Fibroblast of peridontal ligament (primary cell): ENCODE measurements around the gene CIITA.
"Not testable (repeated sequence)": the region's sequence is repeated elsewhere in the genome, so short reads cannot be mapped to it uniquely, and the experiment has no call there.

ENCODE experiments used
- DNase-seq: peaks from one replicate; pipeline ENCODE4 v3.0.0-alpha.2; 2010; ENCODE audit errors: extremely low read depth

Gene CIITA

GRCh38 chr16:10918294-10919002, 41.4 kb downstream of the CIITA start:
- DNase-seq: peak; percentile 99

DNA sequence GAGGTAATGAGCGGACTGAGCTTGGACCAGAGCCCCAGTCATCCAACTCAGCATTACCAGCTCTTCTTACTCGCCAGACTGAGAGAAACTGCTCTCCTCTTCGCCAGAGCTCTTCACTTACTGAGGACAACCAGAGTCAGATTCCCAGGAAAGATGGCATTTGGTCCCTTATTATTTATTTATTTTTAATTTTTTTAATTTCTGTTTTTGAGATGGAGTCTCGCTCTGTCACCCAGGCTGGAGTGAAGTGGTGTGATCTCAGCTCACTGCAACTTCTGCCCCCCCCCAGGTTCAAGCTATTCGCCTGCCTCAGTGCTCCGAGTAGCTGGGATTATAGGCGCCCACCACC, 42.0 kb downstream of the CIITA start:
- DNase-seq: no peak

- DNase-seq: no peak
Measured at GRCh38 chr16:10920726-10921427, 43.9 kb downstream of the CIITA start.

DNA sequence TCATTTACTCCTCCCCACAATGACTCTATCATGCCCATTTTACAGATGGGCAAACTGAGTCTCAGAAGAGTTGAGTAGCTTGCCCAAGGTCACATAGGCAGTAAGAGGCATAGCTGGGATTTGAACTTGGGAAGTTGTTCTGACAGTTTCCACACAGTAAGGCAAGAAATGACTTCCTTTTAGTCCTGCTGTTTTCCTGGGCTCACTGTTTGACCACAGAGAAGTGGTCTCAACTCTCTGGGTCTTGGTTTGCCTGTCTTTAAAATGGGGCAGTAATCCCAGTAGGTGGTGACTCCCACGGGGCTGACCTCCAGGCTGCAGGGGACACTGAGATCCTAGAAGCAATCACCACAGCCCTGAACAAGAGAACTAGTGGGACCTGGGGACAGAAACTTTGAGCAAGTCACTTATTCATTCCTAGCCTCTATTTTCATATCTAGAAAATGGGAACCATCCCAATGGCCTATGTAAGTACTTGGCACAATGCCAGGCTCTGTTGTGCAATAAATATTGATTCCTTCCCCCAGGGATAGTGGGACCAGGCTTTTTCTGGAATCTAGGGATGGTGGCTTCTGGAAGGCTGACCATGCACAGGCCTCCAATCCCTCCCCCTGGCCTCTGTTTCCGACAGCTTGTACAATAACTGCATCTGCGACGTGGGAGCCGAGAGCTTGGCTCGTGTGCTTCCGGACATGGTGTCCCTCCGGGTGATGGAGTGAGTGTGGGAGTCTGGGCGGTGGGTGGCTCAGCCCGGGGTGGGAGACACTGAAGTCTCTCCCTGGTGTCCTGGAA, 44.7 kb downstream of the CIITA start:
- no peak for DNase-seq

GRCh38 chr16:10922328-10923145, 45.5 kb downstream of the CIITA start:
- DNase-seq: no peak

DNA sequence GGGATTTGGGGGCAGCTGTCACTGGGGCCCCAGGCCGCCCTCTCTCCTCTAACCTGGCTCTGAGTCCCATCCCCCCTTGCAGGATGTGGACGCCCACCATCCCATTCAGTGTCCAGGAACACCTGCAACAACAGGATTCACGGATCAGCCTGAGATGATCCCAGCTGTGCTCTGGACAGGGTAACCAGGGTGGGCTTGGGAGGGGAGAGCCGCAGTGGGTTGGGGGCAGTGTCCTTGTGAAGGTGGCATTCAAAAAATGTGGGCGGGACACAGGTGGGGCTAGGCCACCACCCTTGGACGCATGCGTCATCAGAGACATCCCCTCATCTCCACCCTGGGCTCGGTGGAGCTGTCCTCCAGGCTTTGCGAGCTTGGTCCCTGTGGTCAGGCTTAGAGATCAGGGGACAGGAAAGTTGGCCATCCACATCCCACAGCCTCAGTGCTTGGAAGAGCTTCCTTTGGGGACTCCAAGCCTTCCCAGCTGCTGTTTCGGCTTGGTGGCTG, 46.2 kb downstream of the CIITA start:
- DNase-seq: no peak

DNA sequence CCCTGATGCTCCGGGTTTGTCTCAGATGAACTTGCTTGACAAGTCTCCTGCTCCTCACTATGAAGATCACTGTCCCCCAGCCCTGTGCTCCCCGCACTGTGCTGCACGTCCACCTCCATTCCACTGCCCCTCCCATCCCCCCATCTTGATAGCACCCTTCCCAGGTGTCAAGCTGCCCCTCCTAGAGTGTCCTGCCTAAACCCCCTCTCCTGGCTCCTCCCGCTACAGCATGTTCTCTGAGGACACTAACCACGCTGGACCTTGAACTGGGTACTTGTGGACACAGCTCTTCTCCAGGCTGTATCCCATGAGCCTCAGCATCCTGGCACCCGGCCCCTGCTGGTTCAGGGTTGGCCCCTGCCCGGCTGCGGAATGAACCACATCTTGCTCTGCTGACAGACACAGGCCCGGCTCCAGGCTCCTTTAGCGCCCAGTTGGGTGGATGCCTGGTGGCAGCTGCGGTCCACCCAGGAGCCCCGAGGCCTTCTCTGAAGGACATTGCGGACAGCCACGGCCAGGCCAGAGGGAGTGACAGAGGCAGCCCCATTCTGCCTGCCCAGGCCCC, 46.7 kb downstream of the CIITA start:
- DNase-seq: no peak

- not testable (repeated sequence) for DNase-seq
Measured at GRCh38 chr16:10925285-10925684, 48.3 kb downstream of the CIITA start.

DNA sequence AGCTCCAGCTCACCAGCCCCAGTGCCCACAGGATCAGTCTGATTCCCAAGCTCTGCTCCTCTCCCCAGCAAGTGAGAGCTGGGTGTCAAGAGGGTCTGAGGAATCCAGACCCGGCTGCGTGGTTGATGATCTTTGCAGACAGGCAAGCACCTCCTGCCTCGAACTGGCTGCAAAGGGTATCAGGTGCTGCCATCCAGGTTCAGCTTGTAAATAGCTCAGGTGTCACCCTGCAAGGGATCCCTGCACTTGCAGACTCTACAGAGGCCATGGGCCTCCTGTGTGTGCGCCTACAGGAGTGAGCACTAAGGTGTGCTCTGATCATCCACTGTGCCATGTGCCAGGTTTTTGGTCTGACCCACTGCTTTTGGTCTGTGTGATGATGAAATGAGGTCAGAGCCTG, 49.1 kb downstream of the CIITA start:
- DNase-seq: no peak

DNA sequence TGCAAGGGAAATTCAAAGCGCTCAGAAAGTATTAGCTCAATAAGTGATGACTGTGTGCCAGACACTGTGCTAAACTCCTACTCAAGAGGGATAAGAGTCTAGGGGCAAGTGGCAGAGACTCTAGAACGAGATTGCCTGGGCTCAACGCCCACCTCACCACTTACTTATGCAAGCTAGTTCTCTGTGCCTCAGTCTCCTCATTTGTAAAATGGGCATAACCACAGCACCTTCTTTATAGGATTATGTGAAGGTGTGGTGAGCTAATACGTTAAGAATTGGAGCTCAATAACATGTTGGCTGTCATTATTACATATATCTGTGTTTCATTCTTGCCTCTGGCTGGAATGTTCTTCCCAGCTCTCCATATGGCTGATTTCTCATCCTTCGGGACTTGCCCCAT, 49.9 kb downstream of the CIITA start:
- DNase-seq: no peak

DNA sequence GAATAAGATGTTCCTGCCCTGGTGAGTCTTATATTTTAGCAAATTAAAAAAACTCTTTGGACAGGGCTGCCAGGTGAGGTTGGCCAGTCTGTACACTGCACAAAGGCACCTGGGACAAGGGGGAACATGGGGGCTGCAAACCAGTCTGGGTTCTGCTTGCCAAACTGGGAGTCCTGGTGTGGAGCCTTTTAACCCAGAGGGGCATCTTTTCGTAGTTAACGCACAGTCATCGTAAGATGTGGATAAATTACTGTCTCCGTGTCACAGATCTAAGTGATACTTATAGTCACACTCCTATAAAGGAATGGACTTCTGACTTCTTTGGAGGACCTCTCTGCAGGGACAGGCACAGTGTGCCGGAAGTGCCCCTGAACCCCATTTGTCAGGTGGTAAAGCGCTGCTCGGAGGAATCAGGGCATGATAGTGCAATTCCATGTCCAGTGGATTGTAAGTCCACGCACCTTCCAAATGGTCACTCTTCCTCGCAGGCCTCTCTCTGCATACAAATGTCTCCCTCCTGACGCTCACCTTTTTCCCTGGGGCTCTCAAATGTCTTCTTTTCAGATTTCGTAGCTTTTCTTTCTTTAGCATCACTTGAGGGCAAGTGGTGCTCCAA, 50.6 kb downstream of the CIITA start:
- no peak for DNase-seq

DNA sequence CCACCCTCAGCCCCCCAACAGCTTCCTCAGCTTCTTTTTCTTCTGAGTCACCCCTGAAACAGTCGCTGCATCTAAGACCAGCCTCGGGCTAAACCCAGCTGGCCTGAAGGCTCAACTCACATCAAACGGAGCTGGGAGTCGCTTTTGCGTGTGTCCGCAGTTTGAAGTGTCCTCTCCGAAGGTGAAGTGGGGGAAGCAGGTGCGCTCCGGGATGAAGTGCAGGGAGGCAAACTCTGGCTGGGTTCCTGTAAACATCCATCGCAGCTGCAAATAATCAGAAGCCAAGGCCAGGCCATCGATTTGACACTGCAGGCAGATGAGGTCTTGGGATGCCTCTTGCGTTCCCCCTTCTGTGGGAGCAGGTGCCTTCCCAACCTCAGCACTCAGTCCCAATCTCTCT, 52.1 kb downstream of the CIITA start:
- not testable (repeated sequence) for DNase-seq

GRCh38 chr16:10929853-10930754, 53.1 kb downstream of the CIITA start:
- no peak for DNase-seq

- no peak for DNase-seq
Measured at GRCh38 chr16:10930755-10931093, 53.7 kb downstream of the CIITA start.

DNA sequence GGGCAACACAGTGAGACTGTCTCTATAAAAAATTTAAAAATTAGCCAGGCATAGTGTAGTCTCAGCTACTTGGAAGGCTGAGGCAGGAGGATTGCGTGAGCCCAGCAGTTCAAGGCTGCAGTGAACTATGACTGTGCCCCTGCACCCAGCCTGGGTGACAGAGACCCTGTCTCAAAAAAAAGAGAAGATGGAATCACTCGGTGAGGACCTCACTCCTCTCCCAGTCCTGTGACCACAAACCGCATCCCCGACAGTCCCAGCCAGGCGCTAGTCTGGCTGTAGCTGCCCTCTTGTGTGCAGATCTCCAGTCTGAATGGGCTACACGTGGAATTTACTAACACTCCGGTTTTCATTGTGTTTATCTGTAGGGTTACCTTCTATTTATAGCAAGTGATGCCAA, 54.1 kb downstream of the CIITA start:
- DNase-seq: no peak

- no peak for DNase-seq
Measured at GRCh38 chr16:10931977-10932632, 55.1 kb downstream of the CIITA start.

GRCh38 chr16:10932959-10933710, 56.1 kb downstream of the CIITA start:
- DNase-seq: no peak

- no peak for DNase-seq
Measured at GRCh38 chr16:10933865-10934264, 56.9 kb downstream of the CIITA start.
